DOHH2 (cell line): Measurements from ENCODE around the gene PCDHGA10.

ENCODE experiments used
- CTCF ChIP-seq: fragments of 200-600 bp; sonication (generic); IDR thresholded peaks from one replicate; pipeline ENCODE4 v1.5.1; 2014; ENCODE audit warnings: antibody characterized with exemption, mild to moderate bottlenecking, low read depth, low read length; ENCODE audit not compliant: poor library complexity, severe bottlenecking
- EZH2phosphoT487 ChIP-seq: fragments of 200-600 bp; sonication (generic); IDR thresholded peaks from 2 replicates; pipeline ENCODE4 v1.6.1; 2017; ENCODE audit warnings: borderline replicate concordance, mild to moderate bottlenecking, antibody characterized with exemption, low read length, moderate library complexity, mixed read lengths

- no peak for TF ChIP-seq CTCF
- TF ChIP-seq EZH2phosphoT487, result no peak
These were observed 20.2 kb upstream of the PCDHGA10 start, which contains the start of gene PCDHGA8 for GRCh38 chr5:141392429-141393198.
